K562 (cell line): ENCODE results near the gene FAM120B. TPM values are rescaled to one million over a fixed set of nuclear protein-coding genes. Genes with fewer than 3 reads are reported as not detected.

Experiments
- ATAC-seq: fragments of 200-7000 bp; cut with Tn5 transposase; 3 replicates; pipeline ENCODE4 v1.9.1; 2020; ENCODE audit warnings: moderate library complexity
- BruUV-seq: library from RNA; stranded (reverse); fragments of 400-500 nt; replicated peaks from 2 replicates; lab custom pipeline; 2021; lab: Mats Ljungman, UMichigan
- CTCF ChIA-PET: fragments of 300-600 bp; formaldehyde crosslinking; extraction: SDS; loops from one replicate; lab custom pipeline; 2021; ENCODE audit warnings: low intra/inter-chr PET ratio; lab: Yijun Ruan, JAX
- POLR2A ChIA-PET: fragments of 300-600, 350-650 bp; sonication (Branson Sonifier 250); formaldehyde crosslinking; extraction: SDS; loops from one replicate; lab custom pipeline; 2021; ENCODE audit warnings: antibody characterized with exemption, inconsistent platforms; lab: Yijun Ruan, JAX
- DNase-seq, 4 experiments: peaks; one replicate each; pipeline versions ENCODE4 v3.0.0 to v3.0.0-alpha.2; 2011 to 2018; ENCODE audit warnings: low spot score in 3 of 4, mixed read lengths in 3 of 4; ENCODE audit errors: extremely low read depth in 1 of 4
- FAIRE-seq: peaks from 2 replicates; lab custom pipeline; 2011; peaks lifted over from hg19 to GRCh38; lab: Jason Lieb, UNC
- H2AFZ ChIP-seq: 2 replicates; pipeline ENCODE4 v1.6.0; 2011; ENCODE audit warnings: low read depth, low read length, control low read depth, inconsistent platforms
- H3K27ac ChIP-seq: fragments of 200-600 bp; 3 replicates; pipeline ENCODE4 v1.8.0; 2011; ENCODE audit warnings: low read depth, mild to moderate bottlenecking, control low read depth, inconsistent platforms, low read length, moderate library complexity, mixed read lengths; ENCODE audit errors: extremely low read depth
- H3K27me3 ChIP-seq, 2 experiments: fragments of 300-600 bp in 1 of 2; 2 replicates in 1 of 2; 3 replicates in 1 of 2; pipeline versions ENCODE4 v1.6.0 to v1.8.0; 2011; ENCODE audit warnings: inconsistent platforms in 2 of 2, low read length in 2 of 2, mild to moderate bottlenecking in 1 of 2, mixed read lengths in 1 of 2, moderate library complexity in 1 of 2; ENCODE audit not compliant: control insufficient read depth in 2 of 2, insufficient read depth in 2 of 2
- H3K36me3 ChIP-seq: fragments of 300-600 bp; 3 replicates; pipeline ENCODE4 v1.8.0; 2011; ENCODE audit warnings: mild to moderate bottlenecking, low read length, inconsistent platforms; ENCODE audit not compliant: control insufficient read depth, insufficient read depth
- H3K4me1 ChIP-seq, 2 experiments: fragments of 200-600 bp in 1 of 2; replicated peaks in 1 of 2; 2 replicates in 1 of 2; 3 replicates in 1 of 2; pipeline versions ENCODE4 v1.5.1 to v1.8.0; 2011; ENCODE audit warnings: inconsistent platforms in 2 of 2, low read length in 2 of 2, mild to moderate bottlenecking in 1 of 2, mixed read lengths in 1 of 2, moderate library complexity in 1 of 2; ENCODE audit not compliant: control insufficient read depth in 2 of 2, insufficient read depth in 2 of 2
- H3K4me2 ChIP-seq: 2 replicates; pipeline ENCODE4 v1.6.1; 2011; ENCODE audit warnings: low read length, control low read depth, inconsistent platforms, mixed read lengths; ENCODE audit not compliant: insufficient read depth
- H3K4me3 ChIP-seq: fragments of 200-600 bp; sonication (generic), shearing (Covaris generic); 2 replicates; pipeline ENCODE4 v1.5.1; 2016; ENCODE audit warnings: control low read depth, inconsistent platforms
- H3K79me2 ChIP-seq: fragments of 200-600 bp; 3 replicates; pipeline ENCODE4 v1.8.0; 2011; ENCODE audit warnings: low read length, inconsistent platforms; ENCODE audit not compliant: control insufficient read depth, insufficient read depth
- H3K9ac ChIP-seq, 2 experiments: 2 replicates each; pipeline versions ENCODE4 v1.6.0 to v1.6.1; 2011; ENCODE audit warnings: low read depth in 2 of 2, low read length in 2 of 2, control low read depth in 1 of 2, inconsistent platforms in 1 of 2, mild to moderate bottlenecking in 1 of 2, mixed read lengths in 1 of 2; ENCODE audit not compliant: insufficient read depth in 1 of 2
- H3K9me1 ChIP-seq: one replicate; pipeline ENCODE4 v1.6.0; 2011; ENCODE audit warnings: inconsistent platforms, mild to moderate bottlenecking, low read length, moderate library complexity; ENCODE audit not compliant: control insufficient read depth, insufficient read depth
- H3K9me3 ChIP-seq: replicated peaks from 2 replicates; pipeline ENCODE4 v1.5.1; 2011; ENCODE audit warnings: low read depth, low read length, inconsistent platforms; ENCODE audit not compliant: control insufficient read depth, insufficient read depth
- H4K20me1 ChIP-seq: replicated peaks from 2 replicates; pipeline ENCODE4 v1.6.1; 2011; ENCODE audit warnings: low read length, inconsistent platforms, mixed read lengths; ENCODE audit not compliant: control insufficient read depth, insufficient read depth
- ATF7 ChIP-seq: fragments of 450-650 bp; IDR thresholded peaks from 2 replicates; pipeline ENCODE4 v1.7.1; 2014; ENCODE audit warnings: mild to moderate bottlenecking, moderate library complexity
- BDP1 ChIP-seq: IDR thresholded peaks from 3 replicates; pipeline ENCODE4 v1.6.1; 2011; ENCODE audit not compliant: insufficient read length, insufficient read depth
- ETS1 ChIP-seq: conservative IDR thresholded peaks from 2 replicates; pipeline ENCODE4 v1.6.1; 2011; ENCODE audit warnings: low read depth, mild to moderate bottlenecking, low read length; ENCODE audit not compliant: control insufficient read depth
- FUS ChIP-seq: fragments of 200-400 bp; formaldehyde crosslinking; optimal IDR thresholded peaks from 2 replicates; pipeline ENCODE3; 2017; ENCODE audit warnings: low read depth, low read length
- GTF2E2 ChIP-seq: fragments of 200-800 bp; sonication (Bioruptor generic); IDR thresholded peaks from 2 replicates; pipeline ENCODE4 v1.6.1; 2016; ENCODE audit warnings: missing genetic modification characterization, missing compliant biosample characterization
- HNRNPLL ChIP-seq: fragments of 200-400 bp; formaldehyde crosslinking; IDR thresholded peaks from 2 replicates; pipeline ENCODE4 v1.6.1; 2017; ENCODE audit warnings: low read length, low read depth, mild to moderate bottlenecking; ENCODE audit not compliant: poor library complexity, severe bottlenecking
- POLR2AphosphoS2 ChIP-seq: IDR thresholded peaks from 2 replicates; pipeline ENCODE4 v1.6.1; 2012; ENCODE audit warnings: low read length, improper control_type of control experiment
- PRDM10 ChIP-seq: fragments of 450-650 bp; IDR thresholded peaks from 2 replicates; pipeline ENCODE4 v1.6.1; 2018; ENCODE audit not compliant: partially characterized antibody
- RBM17 ChIP-seq: fragments of 200-400 bp; formaldehyde crosslinking; IDR thresholded peaks from 2 replicates; pipeline ENCODE4 v1.6.1; 2017; ENCODE audit warnings: low read depth, mild to moderate bottlenecking, low read length, borderline replicate concordance
- SMAD4 ChIP-seq: fragments of 250-450 bp; sonication (Bioruptor Pico); conservative IDR thresholded peaks from 2 replicates; pipeline ENCODE4 v1.8.0; 2021; ENCODE audit warnings: inconsistent platforms, mild to moderate bottlenecking, moderate library complexity
- STAT5A ChIP-seq: IDR thresholded peaks from 2 replicates; pipeline ENCODE4 v1.6.1; 2012; ENCODE audit warnings: low read length, inconsistent platforms, borderline replicate concordance
- TAF15 ChIP-seq: fragments of 200-400 bp; formaldehyde crosslinking; IDR thresholded peaks from 2 replicates; pipeline ENCODE4 v1.6.1; 2017; ENCODE audit warnings: mild to moderate bottlenecking, low read depth, low read length, moderate library complexity
- ZNF778 ChIP-seq: fragments of 450-650 bp; formaldehyde crosslinking; IDR thresholded peaks from 2 replicates; pipeline ENCODE4 v1.4.0; 2020; ENCODE audit warnings: mild to moderate bottlenecking, moderate library complexity
- WGBS: fragments of 100-300 bp; shearing (Covaris generic); methylation state at CpG from one replicate; pipeline ENCODE4 v1.1.6; 2016; ENCODE audit warnings: low coverage, mixed read lengths; ENCODE audit not compliant: insufficient coverage; ENCODE audit errors: missing lambda C conversion rate; 5-methylcytosine and 5-hydroxymethylcytosine counted together
- in situ Hi-C: fragments of 300-500 bp; cut with MboI; formaldehyde crosslinking; loops from 4 replicates; pipeline ENCODE4 v1.15.0; 2018; ENCODE audit warnings: inconsistent platforms, mixed read lengths
- intact Hi-C: fragments of 100-400 bp; cut with micrococcal nuclease; formaldehyde crosslinking; loops from 2 replicates; pipeline ENCODE4 v1.14.2; 2022
- polyA plus RNA-seq, 8 experiments: library from polyadenylated mRNA; depleted of rRNA in 4 of 8; stranded (reverse) in 5 of 8; unstranded in 3 of 8; fragments of >200 nt; fragmentation: Nextera tagmentation in 2 of 8; fragmentation: Illumina TruSeq in 1 of 8; extraction: Ambion mirVana in 2 of 8; extraction: Trizol in 1 of 8; gene quantifications; 2 replicates each; pipeline versions ENCODE4 v1.2.1 to v1.2.3, GENCODE V29; 2011 to 2014; ENCODE audit warnings: inconsistent platforms in 1 of 8, missing spikeins in 1 of 8
- total RNA-seq, 7 experiments: library from RNA; depleted of rRNA in 6 of 7; stranded (reverse); fragments of >200 nt in 6 of 7; fragmentation: Illumina TruSeq in 2 of 7; extraction: Trizol in 2 of 7; gene quantifications; 2 replicates each; pipeline versions ENCODE4 v1.2.1 to v1.2.3, GENCODE V29; 2011 to 2021; ENCODE audit warnings: low replicate concordance in 1 of 7

FAM120B gene
- total and polyA plus RNA-seq, 9 of the 15 experiments (the other 6 are each of a cell fraction or from before 2014, with no cell fraction given) = 3.5 to 22.6 (median 14.7) TPM

- peaks cover 5% of the 10 kb centered on the region; the same call in 1 of the 2 replicates for H4K20me1 ChIP-seq
- in situ Hi-C loops (no loop called here), intact Hi-C loops (no loop called here)
- no peaks in the 10 kb centered on the region for H3K79me2 ChIP-seq
- DNase-seq (no peak), FAIRE-seq (no peak), ATAC-seq (no peak; the same call in 2 of the 3 replicates)
- no peak overlapping the region for H3K4me3 ChIP-seq
- no peak overlapping the region for H3K4me2 ChIP-seq
- peaks cover 53 to 76% of the 10 kb centered on the region in 2 experiments for H3K27me3 ChIP-seq
- no peak overlapping the region for H3K27ac ChIP-seq
- WGBS = 2% methylated on average over 26 of the region's 26 CpGs
- H3K9me1 ChIP-seq = no peaks in the 10 kb centered on the region
- no TSS peak for BruUV-seq
- POLR2A ChIA-PET = no interaction called here
- no peak overlapping the region for H2AFZ ChIP-seq
- H3K4me1 ChIP-seq = peaks cover 0 to 10% of the 10 kb centered on the region in 2 experiments; a peak in 1 of 5 replicates
- H3K36me3 ChIP-seq = no peaks in the 10 kb centered on the region
- CTCF ChIA-PET = no interaction called here
- H3K9ac ChIP-seq = no peak overlapping the region; a peak in 1 of 4 replicates
- peaks cover 3% of the 10 kb centered on the region for H3K9me3 ChIP-seq
- no peak for TF ChIP-seq GTF2E2
- no peak for TF ChIP-seq ETS1
- no peak for TF ChIP-seq SMAD4 (CRISPR knock-in tag)
- no peak for TF ChIP-seq RBM17
- no peak for TF ChIP-seq TAF15
- no peak for TF ChIP-seq PRDM10
- no peak for TF ChIP-seq POLR2AphosphoS2
- TF ChIP-seq HNRNPLL = no peak
- TF ChIP-seq STAT5A = no peak
- TF ChIP-seq BDP1 = no peak
- no peak for TF ChIP-seq ZNF778 (CRISPR knock-in tag)
- no peak for TF ChIP-seq ATF7
- no peak for TF ChIP-seq FUS
Measured at GRCh38 chr6:170455335-170455979, 148.9 kb downstream of the FAM120B start.
